Panc1 (cell line): ENCODE results near the gene TPD52L1.

Source experiments
- CTCF ChIP-seq: fragments of 450-650 bp; IDR thresholded peaks from 2 replicates; pipeline ENCODE4 v1.5.1; 2017; ENCODE audit warnings: mild to moderate bottlenecking
- POLR2AphosphoS5 ChIP-seq: IDR thresholded peaks from 2 replicates; pipeline ENCODE4 v1.6.1; 2012; ENCODE audit warnings: mild to moderate bottlenecking, low read depth, low read length, moderate library complexity
- REST ChIP-seq, 2 experiments: IDR thresholded peaks; 2 replicates each; pipeline ENCODE4 v1.6.1; 2011 to 2012; ENCODE audit warnings: low read depth in 2 of 2, control low read depth in 1 of 2, low read length in 1 of 2, mild to moderate bottlenecking in 1 of 2, moderate library complexity in 1 of 2; ENCODE audit not compliant: insufficient read depth in 1 of 2
- SIN3A ChIP-seq: IDR thresholded peaks from 2 replicates; pipeline ENCODE4 v1.6.1; 2012; ENCODE audit warnings: low read depth, mild to moderate bottlenecking, low read length, moderate library complexity, borderline replicate concordance; ENCODE audit not compliant: insufficient read depth
- TCF7L2 ChIP-seq: IDR thresholded peaks from 2 replicates; pipeline ENCODE4 v1.6.1; 2011; ENCODE audit warnings: mild to moderate bottlenecking, low read depth, low read length, inconsistent platforms

GRCh38 chr6:125307964-125308615 is 154.5 kb downstream of the TPD52L1 start:
- TF ChIP-seq CTCF (no peak), POLR2AphosphoS5 (no peak), REST (IDR thresholded peaks at IDR 0.05; ENCODE audit: insufficient read depth in 1 of 2, low read depth in 2 of 2, low read length in 1 of 2) (no peak), TCF7L2 (no peak), SIN3A (no peak)
